SK-N-SH treated with all-trans-retinoic acid at 6 μM for 48 hours (cell line): ENCODE data around the gene ADAM8.

ENCODE experiments used
- ATAC-seq: fragments of 200-7000 bp; cut with Tn5 transposase; 3 replicates; pipeline ENCODE4 v1.9.1; 2020; ENCODE audit warnings: mild to moderate bottlenecking, moderate library complexity
- ARNTL ChIP-seq: fragments of 450-650 bp; formaldehyde crosslinking; IDR thresholded peaks from 2 replicates; pipeline ENCODE4 v1.5.0; 2020; ENCODE audit warnings: low read depth, mild to moderate bottlenecking, moderate library complexity, borderline replicate concordance
- BACH2 ChIP-seq: fragments of 250-450 bp; sonication (Bioruptor Pico); IDR thresholded peaks from 2 replicates; pipeline ENCODE4 v1.9.0; 2021; ENCODE audit warnings: mild to moderate bottlenecking, borderline replicate concordance
- CSDC2 ChIP-seq: fragments of 250-450 bp; sonication (Bioruptor Pico); IDR thresholded peaks from 2 replicates; pipeline ENCODE4 v1.5.0; 2020; ENCODE audit warnings: mild to moderate bottlenecking, moderate library complexity
- GLIS3 ChIP-seq: fragments of 250-450 bp; sonication (Bioruptor Pico); IDR thresholded peaks from 2 replicates; pipeline ENCODE4 v1.5.0; 2020; ENCODE audit warnings: mild to moderate bottlenecking, moderate library complexity
- ISL1 ChIP-seq: fragments of 250-450 bp; sonication (Bioruptor Pico); IDR thresholded peaks from 2 replicates; pipeline ENCODE4 v2.1.2; 2022; ENCODE audit warnings: mild to moderate bottlenecking, moderate library complexity
- OSR1 ChIP-seq: fragments of 250-450 bp; sonication (Bioruptor Pico); IDR thresholded peaks from 2 replicates; pipeline ENCODE4 v1.8.0; 2022; ENCODE audit warnings: moderate library complexity, mild to moderate bottlenecking, inconsistent platforms
- POU6F1 ChIP-seq: fragments of 250-450 bp; sonication (Bioruptor Pico); IDR thresholded peaks from 2 replicates; pipeline ENCODE4 v1.8.0; 2021; ENCODE audit warnings: low read depth, mild to moderate bottlenecking, moderate library complexity, borderline replicate concordance
- PPARA ChIP-seq: fragments of 250-450 bp; sonication (Bioruptor Pico); IDR thresholded peaks from 2 replicates; pipeline ENCODE4 v1.5.0; 2020; ENCODE audit warnings: mild to moderate bottlenecking, borderline replicate concordance
- RARB ChIP-seq: fragments of 250-450 bp; sonication (Bioruptor Pico); IDR thresholded peaks from 2 replicates; pipeline ENCODE4 v1.8.0; 2021; ENCODE audit warnings: mild to moderate bottlenecking, moderate library complexity
- TCF4 ChIP-seq: fragments of 250-450 bp; sonication (Bioruptor Pico); IDR thresholded peaks from 2 replicates; pipeline ENCODE4 v1.8.0; 2021; ENCODE audit warnings: mild to moderate bottlenecking, moderate library complexity, borderline replicate concordance
- TOX ChIP-seq: fragments of 250-450 bp; sonication (Bioruptor Pico); IDR thresholded peaks from 2 replicates; pipeline ENCODE4 v1.8.0; 2021; ENCODE audit warnings: mild to moderate bottlenecking, moderate library complexity, borderline replicate concordance
- TSHZ2 ChIP-seq: fragments of 250-450 bp; sonication (Bioruptor Pico); IDR thresholded peaks from 2 replicates; pipeline ENCODE4 v1.5.0; 2020; ENCODE audit warnings: mild to moderate bottlenecking, moderate library complexity
- ZC3H10 ChIP-seq: fragments of 250-450 bp; sonication (Bioruptor Pico); IDR thresholded peaks from 2 replicates; pipeline ENCODE4 v1.5.1; 2021; ENCODE audit warnings: mild to moderate bottlenecking, moderate library complexity
- ZFP3 ChIP-seq: fragments of 250-450 bp; sonication (Bioruptor Pico); IDR thresholded peaks from 2 replicates; pipeline ENCODE4 v1.5.0; 2020; ENCODE audit warnings: mild to moderate bottlenecking, moderate library complexity
- ZFP30 ChIP-seq: fragments of 450-650 bp; formaldehyde crosslinking; IDR thresholded peaks from 2 replicates; pipeline ENCODE4 v1.5.0; 2022; ENCODE audit warnings: mild to moderate bottlenecking, moderate library complexity
- ZNF70 ChIP-seq: fragments of 450-650 bp; formaldehyde crosslinking; IDR thresholded peaks from 2 replicates; pipeline ENCODE4 v1.5.0; 2020; ENCODE audit warnings: mild to moderate bottlenecking, moderate library complexity
- ZNF8 ChIP-seq: fragments of 450-650 bp; formaldehyde crosslinking; IDR thresholded peaks from 2 replicates; pipeline ENCODE4 v1.5.0; 2020; ENCODE audit warnings: mild to moderate bottlenecking, moderate library complexity
- TF ChIP-seq, protein P1 (sequence below): fragments of 250-450 bp; sonication (Bioruptor Pico); IDR thresholded peaks from 2 replicates; pipeline ENCODE4 v1.5.1; 2021; ENCODE audit warnings: mild to moderate bottlenecking, moderate library complexity

ADAM8 gene

DNA sequence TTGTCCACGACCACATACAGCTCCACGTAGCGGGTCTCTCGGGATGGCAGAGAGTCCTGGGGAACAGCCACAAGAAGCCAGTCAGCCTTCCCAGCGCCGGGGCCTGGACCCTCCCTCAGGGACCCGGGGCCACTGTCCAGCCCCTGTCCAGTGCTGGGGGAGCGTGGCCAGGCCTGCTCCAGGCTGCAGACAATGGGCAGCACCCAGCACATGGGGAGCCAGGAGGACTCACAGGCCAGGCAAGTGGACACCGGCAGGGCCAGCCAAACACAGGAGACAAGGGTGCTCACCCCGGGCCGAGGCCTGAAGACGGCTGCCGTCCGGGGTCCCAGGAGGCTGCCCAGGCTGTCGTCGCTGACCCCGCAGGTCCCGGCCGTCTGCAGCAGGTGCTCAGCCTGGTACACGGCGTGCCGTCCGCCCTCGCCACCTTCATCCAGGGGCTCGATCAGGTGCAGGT lies 3.7 kb downstream of the ADAM8 start:
- TF ChIP-seq ZNF70 (CRISPR knock-in tag) = no peak
- TF ChIP-seq, protein P1, sequence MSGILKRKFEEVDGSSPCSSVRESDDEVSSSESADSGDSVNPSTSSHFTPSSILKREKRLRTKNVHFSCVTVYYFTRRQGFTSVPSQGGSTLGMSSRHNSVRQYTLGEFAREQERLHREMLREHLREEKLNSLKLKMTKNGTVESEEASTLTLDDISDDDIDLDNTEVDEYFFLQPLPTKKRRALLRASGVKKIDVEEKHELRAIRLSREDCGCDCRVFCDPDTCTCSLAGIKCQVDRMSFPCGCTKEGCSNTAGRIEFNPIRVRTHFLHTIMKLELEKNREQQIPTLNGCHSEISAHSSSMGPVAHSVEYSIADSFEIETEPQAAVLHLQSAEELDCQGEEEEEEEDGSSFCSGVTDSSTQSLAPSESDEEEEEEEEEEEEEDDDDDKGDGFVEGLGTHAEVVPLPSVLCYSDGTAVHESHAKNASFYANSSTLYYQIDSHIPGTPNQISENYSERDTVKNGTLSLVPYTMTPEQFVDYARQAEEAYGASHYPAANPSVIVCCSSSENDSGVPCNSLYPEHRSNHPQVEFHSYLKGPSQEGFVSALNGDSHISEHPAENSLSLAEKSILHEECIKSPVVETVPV (CRISPR knock-in tag) = no peak
- no peak for TF ChIP-seq ZFP3 (CRISPR knock-in tag)
- no peak for TF ChIP-seq ZNF8 (CRISPR knock-in tag)
- TF ChIP-seq BACH2 (CRISPR knock-in tag) = no peak
- no peak for TF ChIP-seq ZC3H10
- TF ChIP-seq POU6F1 (CRISPR knock-in tag) = no peak
- TF ChIP-seq GLIS3 (CRISPR knock-in tag) = no peak
- TF ChIP-seq TCF4 = no peak
- no peak for ATAC-seq

DNA sequence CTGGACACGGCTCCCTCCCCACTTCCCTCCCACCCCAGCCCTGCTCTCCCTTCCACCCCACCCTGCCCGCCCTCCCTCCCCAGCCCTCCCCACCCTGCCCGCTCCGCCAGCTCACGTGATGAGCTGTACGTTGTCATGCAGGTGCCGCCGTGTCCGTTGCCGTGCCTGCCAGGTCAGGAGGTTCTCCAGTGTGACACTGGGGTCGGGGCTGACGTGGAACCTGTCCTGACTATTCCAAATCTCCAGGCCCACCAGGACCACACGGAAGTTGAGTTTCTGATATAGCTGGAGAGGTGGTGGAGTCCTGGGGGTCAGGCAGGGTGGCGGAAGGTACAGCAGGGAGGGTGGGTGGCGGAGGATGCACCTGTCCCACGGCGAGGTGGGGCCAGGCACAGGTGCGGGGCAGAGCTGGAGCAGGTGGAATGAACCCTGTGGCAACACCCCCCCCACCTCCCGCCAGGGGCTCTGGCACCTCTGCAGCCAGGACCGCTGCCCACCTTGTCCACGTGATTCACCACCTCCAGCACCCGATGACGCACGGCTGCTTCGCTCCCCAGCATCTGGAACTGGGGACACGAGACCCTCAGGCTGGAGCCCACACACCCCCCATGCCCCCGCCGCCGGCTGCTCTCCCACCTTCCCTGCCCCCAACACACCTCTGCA lies 4.2 kb downstream of the ADAM8 start:
- ATAC-seq = no peak
- no peak for TF ChIP-seq CSDC2 (CRISPR knock-in tag)
- TF ChIP-seq, protein P1 (CRISPR knock-in tag) = no peak

GRCh38 chr10:133271521-133272300 lies 5.0 kb downstream of the ADAM8 start:
- ATAC-seq = no peak
- TF ChIP-seq, protein P1 (CRISPR knock-in tag) = no peak
- TF ChIP-seq ISL1 (CRISPR knock-in tag) (no peak), ARNTL (no peak), TCF4 (no peak), POU6F1 (CRISPR knock-in tag) (no peak)

GRCh38 chr10:133270773-133271297 lies 5.8 kb downstream of the ADAM8 start:
- ATAC-seq = no peak
- TF ChIP-seq ZFP3 (CRISPR knock-in tag) (no peak), RARB (CRISPR knock-in tag) (no peak), OSR1 (CRISPR knock-in tag) (no peak), ZC3H10 (no peak), ZNF8 (CRISPR knock-in tag) (no peak), TSHZ2 (CRISPR knock-in tag) (no peak), PPARA (CRISPR knock-in tag) (no peak), CSDC2 (CRISPR knock-in tag) (no peak), POU6F1 (CRISPR knock-in tag) (no peak), BACH2 (CRISPR knock-in tag) (no peak), TCF4 (no peak), ZFP30 (CRISPR knock-in tag) (no peak), TOX (CRISPR knock-in tag) (no peak)
- TF ChIP-seq, protein P1 (CRISPR knock-in tag) = no peak
